Astrocyte (in vitro differentiated cells and primary cell): Measurements from ENCODE around the gene FZR1.

Experiments used
- CTCF ChIP-seq: IDR thresholded peaks from 2 replicates; pipeline ENCODE4 v1.5.1; 2011; ENCODE audit warnings: low read depth, mild to moderate bottlenecking, inconsistent platforms, low read length, moderate library complexity; ENCODE audit not compliant: insufficient read depth
- EZH2 ChIP-seq: IDR thresholded peaks from 2 replicates; pipeline ENCODE4 v1.6.1; 2012; ENCODE audit warnings: mild to moderate bottlenecking, low read length, inconsistent platforms; ENCODE audit not compliant: insufficient read depth

GRCh38 chr19:3503036-3503572 is 3.0 kb upstream of the FZR1 start:
- TF ChIP-seq EZH2 = no peak
- no peak for TF ChIP-seq CTCF
